NT2/D1 (cell line): ENCODE data around the gene CIROP.

Experiments
- DNase-seq: peaks from one replicate; pipeline ENCODE4 v3.0.0-alpha.2; 2011; ENCODE audit warnings: low read depth, low spot score
- H3K27me3 ChIP-seq: 2 replicates; pipeline ENCODE4 v1.6.0; 2011; ENCODE audit warnings: mild to moderate bottlenecking; ENCODE audit not compliant: insufficient read length, insufficient read depth
- H3K36me3 ChIP-seq: 2 replicates; pipeline ENCODE4 v1.6.1; 2011; ENCODE audit warnings: mild to moderate bottlenecking, low read length, mixed read lengths; ENCODE audit not compliant: insufficient read depth, insufficient read length
- H3K4me1 ChIP-seq: 2 replicates; pipeline ENCODE4 v1.5.1; 2011; ENCODE audit not compliant: insufficient read depth, insufficient read length
- H3K4me3 ChIP-seq: 2 replicates; pipeline ENCODE4 v1.5.1; 2011; ENCODE audit warnings: low read depth; ENCODE audit not compliant: insufficient read length
- H3K9ac ChIP-seq: 2 replicates; pipeline ENCODE4 v1.6.0; 2011; ENCODE audit warnings: low read depth; ENCODE audit not compliant: insufficient read length
- H3K9me3 ChIP-seq: 2 replicates; pipeline ENCODE4 v1.5.1; 2011; ENCODE audit warnings: mild to moderate bottlenecking, low read length; ENCODE audit not compliant: insufficient read depth
- SUZ12 ChIP-seq: IDR thresholded peaks from 2 replicates; pipeline ENCODE4 v1.6.1; 2011; ENCODE audit not compliant: insufficient read length, insufficient read depth; ENCODE audit errors: extremely low read depth
- YY1 ChIP-seq: IDR thresholded peaks from 2 replicates; pipeline ENCODE4 v1.6.1; 2011; ENCODE audit not compliant: insufficient read length, insufficient read depth
- ZNF274 ChIP-seq: IDR thresholded peaks from 2 replicates; pipeline ENCODE4 v1.6.1; 2011; ENCODE audit warnings: mild to moderate bottlenecking, low read depth, low read length

Gene CIROP

GRCh38 chr14:23104591-23105347 is at the start of gene CIROP:
TSS of gene CIROP (minus strand) at chr14:23104989. CDS start at chr14:23104920, 69 bp downstream.
- peaks cover 8% of the 10 kb centered on the region; the same call in 1 of the 2 replicates for H3K9me3 ChIP-seq
- no peaks in the 10 kb centered on the region for H3K36me3 ChIP-seq
- no peak for DNase-seq
- H3K4me3 ChIP-seq = no peak within 1 kb of the TSS
- TF ChIP-seq YY1 (no peak), SUZ12 (no peak), ZNF274 (no peak)
- H3K9ac ChIP-seq = peak within 1 kb of the TSS; percentile 56
- no peaks in the 10 kb centered on the region for H3K27me3 ChIP-seq
- H3K4me1 ChIP-seq = no peaks in the 10 kb centered on the region

- H3K4me1 ChIP-seq = peaks cover 5% of the 10 kb centered on the region
- no peaks in the 10 kb centered on the region for H3K36me3 ChIP-seq
- H3K9me3 ChIP-seq = no peaks in the 10 kb centered on the region
- no peak for DNase-seq
- H3K4me3 ChIP-seq = no peak overlapping the region
- no peaks in the 10 kb centered on the region for H3K27me3 ChIP-seq
- H3K9ac ChIP-seq = peak overlapping the region; percentile 23
- TF ChIP-seq SUZ12 = no peak
- no peak for TF ChIP-seq ZNF274
- TF ChIP-seq YY1 = no peak
Observed at GRCh38 chr14:23153851-23154796, 49.3 kb upstream of the CIROP start.

GRCh38 chr14:23151342-23151741 is 46.6 kb upstream of the CIROP start:
- peaks cover 13% of the 10 kb centered on the region for H3K4me1 ChIP-seq
- no peak for DNase-seq

GRCh38 chr14:23149745-23150144 is 45.0 kb upstream of the CIROP start:
- TF ChIP-seq ZNF274 (no peak), SUZ12 (no peak), YY1 (no peak)
- H3K9me3 ChIP-seq = peaks cover 6% of the 10 kb centered on the region; the same call in 1 of the 2 replicates
- no peak overlapping the region for H3K9ac ChIP-seq
- no peak for DNase-seq
- no peaks in the 10 kb centered on the region for H3K27me3 ChIP-seq
- no peaks in the 10 kb centered on the region for H3K36me3 ChIP-seq
- no peak overlapping the region for H3K4me3 ChIP-seq
- peaks cover 11% of the 10 kb centered on the region for H3K4me1 ChIP-seq

More at GRCh38 chr14:23151342-23151741, 46.6 kb upstream of the CIROP start:
- H3K4me3 ChIP-seq = no peak overlapping the region
- H3K27me3 ChIP-seq = no peaks in the 10 kb centered on the region
- H3K9ac ChIP-seq = no peak overlapping the region
- H3K36me3 ChIP-seq = no peaks in the 10 kb centered on the region
- peaks cover 6% of the 10 kb centered on the region; the same call in 1 of the 2 replicates for H3K9me3 ChIP-seq
- TF ChIP-seq ZNF274 = no peak
- no peak for TF ChIP-seq YY1
- TF ChIP-seq SUZ12 = no peak

- Histone ChIP-seq H3K4me3 (no peak overlapping the region), H3K9me3 (peaks cover 6% of the 10 kb centered on the region; the same call in 1 of the 2 replicates), H3K36me3 (no peaks in the 10 kb centered on the region), H3K27me3 (no peaks in the 10 kb centered on the region), H3K9ac (no peak overlapping the region), H3K4me1 (peaks cover 9% of the 10 kb centered on the region)
- TF ChIP-seq ZNF274 (no peak), YY1 (no peak), SUZ12 (no peak)
- no peak for DNase-seq
Observed at GRCh38 chr14:23148591-23149249, 43.9 kb upstream of the CIROP start.

- H3K36me3 ChIP-seq = no peaks in the 10 kb centered on the region
- peaks cover 9% of the 10 kb centered on the region for H3K4me1 ChIP-seq
- TF ChIP-seq SUZ12 (no peak), YY1 (no peak), ZNF274 (no peak)
Observed at GRCh38 chr14:23147676-23148075, 42.9 kb upstream of the CIROP start.

More at GRCh38 chr14:23147676-23148075, 42.9 kb upstream of the CIROP start:
- Histone ChIP-seq H3K4me3 (no peak overlapping the region), H3K9me3 (peaks cover 6% of the 10 kb centered on the region; the same call in 1 of the 2 replicates), H3K27me3 (no peaks in the 10 kb centered on the region), H3K9ac (no peak overlapping the region)
- DNase-seq = no peak
